Measurements from ENCODE around the gene NDC1.
"Not testable (repeated sequence)": the region's sequence is repeated elsewhere in the genome, so short reads cannot be mapped to it uniquely, and the experiment has no call there.

DNA sequence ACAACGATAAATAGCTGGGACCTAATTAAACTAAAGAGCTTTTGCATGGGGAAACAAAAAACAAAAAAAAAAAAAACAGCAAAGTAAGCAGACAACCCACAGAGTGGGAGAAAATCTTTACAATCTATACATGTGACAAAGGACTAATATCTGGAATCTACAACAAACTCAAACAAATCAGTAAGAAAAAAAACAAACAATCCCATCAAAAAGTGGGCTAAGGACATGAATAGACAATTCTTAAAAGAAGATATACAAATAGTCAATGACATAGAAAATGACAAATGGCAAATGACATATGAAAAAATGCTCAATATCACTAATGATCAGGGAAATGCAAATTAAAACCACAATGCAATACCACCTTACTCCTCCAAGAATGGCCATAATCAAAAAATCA lies 21.5 kb downstream of the NDC1 start:
- TF ChIP-seq, protein P1, sequence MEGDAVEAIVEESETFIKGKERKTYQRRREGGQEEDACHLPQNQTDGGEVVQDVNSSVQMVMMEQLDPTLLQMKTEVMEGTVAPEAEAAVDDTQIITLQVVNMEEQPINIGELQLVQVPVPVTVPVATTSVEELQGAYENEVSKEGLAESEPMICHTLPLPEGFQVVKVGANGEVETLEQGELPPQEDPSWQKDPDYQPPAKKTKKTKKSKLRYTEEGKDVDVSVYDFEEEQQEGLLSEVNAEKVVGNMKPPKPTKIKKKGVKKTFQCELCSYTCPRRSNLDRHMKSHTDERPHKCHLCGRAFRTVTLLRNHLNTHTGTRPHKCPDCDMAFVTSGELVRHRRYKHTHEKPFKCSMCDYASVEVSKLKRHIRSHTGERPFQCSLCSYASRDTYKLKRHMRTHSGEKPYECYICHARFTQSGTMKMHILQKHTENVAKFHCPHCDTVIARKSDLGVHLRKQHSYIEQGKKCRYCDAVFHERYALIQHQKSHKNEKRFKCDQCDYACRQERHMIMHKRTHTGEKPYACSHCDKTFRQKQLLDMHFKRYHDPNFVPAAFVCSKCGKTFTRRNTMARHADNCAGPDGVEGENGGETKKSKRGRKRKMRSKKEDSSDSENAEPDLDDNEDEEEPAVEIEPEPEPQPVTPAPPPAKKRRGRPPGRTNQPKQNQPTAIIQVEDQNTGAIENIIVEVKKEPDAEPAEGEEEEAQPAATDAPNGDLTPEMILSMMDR (IDR thresholded peaks at IDR 0.05), result not testable (repeated sequence)
- TF ChIP-seq POLR2A, EP300, POLR2AphosphoS5 (IDR thresholded peaks at IDR 0.05): not testable (repeated sequence)

Data from gastroesophageal sphincter (tissue), 3 donors.